GM19455 (cell line): ENCODE measurements around the gene SLCO6A1.
"Not testable (repeated sequence)": the region's sequence is repeated elsewhere in the genome, so short reads cannot be mapped to it uniquely, and the experiment has no call there.

Source experiments
- ATAC-seq: cut with Tn5 transposase; IDR thresholded peaks from one replicate; pipeline ENCODE4 v1.9.1; 2021; ENCODE audit not compliant: unreplicated experiment

The SLCO6A1 gene

GRCh38 chr5:102498271-102499034 lies at the start of gene SLCO6A1:
SLCO6A1 (minus strand) TSS chr5:102499001; CDS start chr5:102498844, 157 bp downstream.
- no peak for ATAC-seq

DNA sequence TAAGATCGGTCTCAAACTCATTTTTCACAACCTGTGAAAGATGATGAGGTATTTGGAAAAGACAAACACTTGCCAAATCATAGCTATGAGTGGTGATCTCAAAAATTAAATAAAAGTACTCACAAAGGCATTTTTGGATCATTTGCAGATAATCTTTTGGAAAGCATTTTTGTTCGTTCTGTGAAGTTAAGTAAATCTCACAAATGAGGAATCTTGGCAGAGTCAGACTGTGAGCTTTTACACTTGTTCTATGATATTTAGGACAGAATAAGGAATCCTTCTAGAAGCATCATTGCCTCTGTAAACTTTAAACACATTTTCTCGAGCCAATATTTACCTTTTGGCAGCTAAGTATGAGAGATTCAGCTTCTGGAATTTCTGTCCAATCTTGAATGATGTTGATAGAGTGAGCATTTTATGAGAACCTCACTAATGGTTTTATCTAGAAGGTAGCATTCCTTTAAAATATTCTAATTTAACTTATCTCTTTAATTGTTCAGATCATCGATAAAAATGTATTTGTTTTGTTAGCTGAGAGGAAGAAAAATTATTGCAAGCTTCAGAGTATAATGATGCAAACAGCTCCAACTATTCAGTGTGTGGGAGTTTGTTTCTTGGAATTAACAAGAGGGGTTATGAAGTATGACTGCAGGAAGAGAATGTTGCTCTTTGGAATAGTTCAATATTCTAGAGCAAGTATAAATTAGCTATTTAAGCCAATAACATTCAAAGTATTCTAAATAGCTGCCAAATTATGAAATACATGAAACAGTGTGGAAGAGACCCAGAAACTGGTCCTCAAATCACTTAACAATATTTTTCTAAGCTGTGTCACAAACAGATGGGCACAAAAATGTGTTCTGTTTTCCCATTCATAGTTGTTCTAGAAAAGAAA lies 48.6 kb upstream of the SLCO6A1 start:
- no peak for ATAC-seq

DNA sequence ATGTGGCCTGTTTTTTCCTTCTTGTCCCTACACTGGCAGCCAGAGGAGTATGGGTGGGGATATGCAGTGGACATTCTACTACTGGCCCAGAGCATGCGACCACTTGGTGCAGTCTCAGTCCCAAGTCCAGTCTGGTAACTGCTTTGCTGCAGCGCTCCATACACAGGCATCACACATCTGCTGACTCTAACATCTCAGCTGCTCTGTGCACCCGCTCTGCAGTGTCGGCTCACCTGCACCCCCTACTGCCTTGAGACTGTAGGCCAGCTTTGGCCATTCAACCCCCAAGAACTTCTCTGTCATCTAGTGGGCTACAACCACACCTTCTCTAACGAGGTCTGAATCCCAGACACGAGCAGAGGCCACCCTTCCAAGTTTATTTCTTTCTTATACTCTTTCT lies 46.4 kb upstream of the SLCO6A1 start:
- ATAC-seq = peak; percentile 56

GRCh38 chr5:102542057-102542456 lies 43.3 kb upstream of the SLCO6A1 start:
- ATAC-seq = no peak

- ATAC-seq = no peak
Observed at GRCh38 chr5:102539996-102540728, 41.4 kb upstream of the SLCO6A1 start.

DNA sequence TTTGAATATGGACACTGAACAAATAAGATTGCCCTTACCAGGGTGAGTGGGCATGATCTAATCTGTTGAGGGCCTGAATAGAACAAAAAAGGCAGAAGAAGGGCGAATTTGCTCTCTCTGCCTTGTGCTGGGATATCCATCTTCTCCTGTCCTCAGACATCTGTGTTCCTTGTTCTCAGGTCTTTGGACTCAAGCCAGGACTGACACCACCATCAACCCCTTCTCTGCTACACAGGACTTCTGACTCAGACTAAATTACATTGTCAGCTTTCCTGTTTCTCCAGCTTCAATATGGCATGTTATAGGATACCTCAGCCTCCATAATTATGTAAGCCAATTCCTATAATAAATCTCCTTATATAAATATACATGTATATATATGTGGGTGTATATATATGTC lies 40.8 kb upstream of the SLCO6A1 start:
- no peak for ATAC-seq

DNA sequence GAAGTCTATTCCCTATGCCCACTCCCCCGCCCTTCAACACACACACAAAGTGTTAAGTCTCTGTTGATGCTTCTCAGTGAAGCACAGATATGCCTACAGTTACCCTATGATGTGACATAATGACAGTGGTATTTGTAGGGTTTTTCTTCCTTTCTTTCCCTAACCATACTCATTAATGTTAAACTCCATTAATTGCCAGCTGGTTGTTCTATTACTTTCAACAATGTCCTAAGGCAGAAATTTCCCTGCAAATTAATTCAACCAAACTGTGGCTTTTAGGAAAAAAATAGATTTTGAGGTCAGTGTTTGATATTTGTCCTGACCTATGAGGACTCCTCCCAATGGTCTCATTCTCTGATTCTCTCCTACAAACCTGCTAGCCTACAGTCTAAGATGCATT lies 38.2 kb upstream of the SLCO6A1 start:
- ATAC-seq = no peak

GRCh38 chr5:102536323-102536928 lies 37.6 kb upstream of the SLCO6A1 start:
- no peak for ATAC-seq

DNA sequence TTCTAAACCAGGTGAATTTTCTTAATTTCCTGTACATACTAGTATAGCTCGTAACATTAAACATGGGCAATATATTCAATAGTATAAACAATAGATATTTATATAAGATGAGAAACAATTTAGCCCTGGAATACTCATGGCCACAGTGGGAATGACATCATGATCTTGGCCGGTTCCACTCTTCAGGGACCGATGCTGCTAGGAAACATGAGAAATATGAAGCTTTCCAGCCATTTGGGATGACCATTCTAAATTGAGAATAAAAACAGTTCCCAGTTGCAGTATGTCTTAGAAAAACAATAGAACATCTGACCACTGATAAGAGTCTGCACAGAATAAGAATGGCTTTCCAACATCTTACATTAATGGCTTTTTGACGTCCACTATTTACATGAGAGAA lies 33.3 kb upstream of the SLCO6A1 start:
- ATAC-seq = no peak

DNA sequence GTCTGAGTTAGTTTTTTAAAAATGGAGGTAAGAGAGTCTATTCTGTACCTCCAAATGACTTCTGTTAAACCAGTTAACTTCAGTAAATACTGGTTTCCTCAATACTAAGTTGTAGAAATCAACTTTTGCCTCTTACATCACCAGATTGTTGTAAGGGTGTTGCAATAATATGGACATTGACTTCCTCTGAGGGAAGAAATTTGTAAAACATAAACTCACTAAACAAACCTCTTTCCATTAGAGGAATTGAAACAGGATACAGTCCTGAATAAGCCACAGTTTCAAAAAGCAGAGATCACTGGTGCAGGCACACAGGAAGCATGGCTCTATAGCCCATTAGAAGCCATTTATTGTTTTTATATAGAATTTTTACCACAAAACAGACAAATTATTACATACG lies 32.7 kb upstream of the SLCO6A1 start:
- peak; percentile 63 for ATAC-seq

DNA sequence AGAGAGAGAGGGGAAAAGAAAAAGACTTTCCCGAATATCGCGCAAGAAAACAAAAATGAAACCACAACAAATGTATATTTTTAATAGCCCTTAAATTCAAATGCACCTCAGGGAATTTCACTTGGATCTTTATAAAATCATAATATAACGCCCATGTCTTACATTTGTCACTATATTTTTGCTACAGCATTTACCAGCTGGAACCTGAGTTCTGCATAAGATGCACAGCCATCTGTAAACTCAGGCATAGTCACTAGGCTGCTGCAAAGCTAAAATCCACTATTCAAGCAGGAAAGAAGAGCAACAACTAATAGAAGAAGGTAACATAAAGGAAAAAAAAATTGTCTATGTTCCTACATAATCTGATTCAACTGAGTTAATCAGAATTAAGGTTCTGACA lies 30.6 kb upstream of the SLCO6A1 start:
- no peak for ATAC-seq

GRCh38 chr5:102529031-102529430 lies 30.2 kb upstream of the SLCO6A1 start:
- ATAC-seq = no peak

DNA sequence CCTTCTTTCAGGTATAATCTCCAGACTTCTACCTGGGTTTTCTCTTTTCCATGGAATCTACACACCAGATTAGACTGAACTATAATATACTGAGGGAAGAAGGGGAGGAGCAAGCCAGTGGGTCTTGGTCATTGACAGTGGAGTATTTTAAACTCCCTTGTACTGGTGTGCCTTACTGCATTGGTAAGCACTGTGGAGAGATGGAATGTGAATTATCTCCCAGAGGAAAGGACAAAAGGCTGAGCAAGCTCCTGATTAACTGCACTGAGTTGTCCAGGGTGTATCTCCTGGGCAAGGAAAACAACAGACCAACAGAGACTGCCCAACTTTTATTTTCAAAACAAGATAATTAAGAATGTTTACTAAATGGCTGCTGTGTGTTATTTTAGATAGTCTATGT lies 29.8 kb upstream of the SLCO6A1 start:
- ATAC-seq = no peak

DNA sequence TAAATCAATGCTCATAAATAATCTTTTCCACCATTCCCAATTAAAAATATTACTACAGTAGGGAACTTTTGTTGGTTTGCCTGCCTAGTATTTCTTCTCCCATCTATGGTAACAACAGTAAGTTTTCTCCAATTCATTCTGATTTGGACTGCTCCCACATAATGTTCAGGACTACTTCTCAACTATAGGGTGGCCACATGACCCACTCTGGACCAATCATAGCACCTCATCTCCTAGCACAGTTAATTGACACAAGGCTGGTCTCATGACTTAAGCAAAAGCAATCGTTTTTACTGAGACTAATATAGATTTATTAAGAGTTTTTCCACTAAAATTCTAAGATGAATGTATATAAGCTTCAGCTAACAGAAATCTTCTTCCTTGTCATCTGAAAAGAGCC lies 28.7 kb upstream of the SLCO6A1 start:
- ATAC-seq = no peak

DNA sequence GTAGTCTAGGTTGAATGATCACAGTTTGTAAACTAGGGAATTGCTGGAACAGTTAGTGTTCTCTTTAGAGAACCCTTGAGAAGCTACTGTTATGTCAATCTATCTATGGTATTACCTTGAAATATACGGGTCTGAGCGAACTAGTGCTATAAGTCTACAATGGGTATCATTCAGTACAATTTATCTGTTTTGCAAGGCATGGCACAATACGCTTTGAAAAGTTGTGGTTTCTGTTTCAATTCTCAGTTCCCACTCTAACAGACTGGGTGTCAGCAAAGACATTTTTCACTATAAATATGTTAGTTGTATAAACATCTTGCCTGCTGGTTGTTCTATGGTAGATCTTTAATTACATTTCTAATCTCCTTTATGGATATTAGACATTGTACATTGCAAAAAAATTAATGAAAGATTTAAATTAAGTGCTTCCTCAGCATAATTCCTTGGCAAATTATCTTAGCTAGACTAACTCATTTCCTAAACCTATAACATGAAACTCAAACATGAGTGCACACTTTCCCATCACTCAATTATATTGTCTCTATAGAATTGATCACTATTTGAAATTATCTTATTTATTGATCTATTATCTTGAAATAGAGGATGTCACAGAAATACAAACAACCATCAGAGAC lies 24.9 kb upstream of the SLCO6A1 start:
- ATAC-seq = peak; percentile 99

DNA sequence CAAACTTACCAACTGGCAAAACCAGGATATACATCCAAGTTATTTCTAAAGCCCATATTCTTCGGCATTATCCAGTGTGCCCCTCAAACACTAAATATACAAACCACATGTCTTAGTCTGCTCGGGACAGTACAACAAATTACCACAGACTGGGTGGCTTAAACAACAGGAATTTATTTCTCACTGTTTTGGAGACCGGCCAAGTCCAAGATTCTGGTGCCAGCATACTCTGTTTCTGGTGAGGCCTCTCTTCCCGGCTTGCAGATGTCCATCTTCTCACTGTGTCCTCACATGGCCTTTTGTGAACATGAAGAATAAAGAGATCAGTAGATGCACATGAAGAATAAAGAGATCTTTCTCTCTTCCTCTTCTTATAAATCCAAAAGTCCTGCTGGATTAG lies 12.9 kb upstream of the SLCO6A1 start:
- no peak for ATAC-seq

- ATAC-seq = not testable (repeated sequence)
Observed at GRCh38 chr5:102491261-102491914, 7.4 kb downstream of the SLCO6A1 start.

- ATAC-seq = no peak
Observed at GRCh38 chr5:102483736-102484135, 15.1 kb downstream of the SLCO6A1 start.

- ATAC-seq = no peak
Observed at GRCh38 chr5:102481054-102481715, 17.6 kb downstream of the SLCO6A1 start.

DNA sequence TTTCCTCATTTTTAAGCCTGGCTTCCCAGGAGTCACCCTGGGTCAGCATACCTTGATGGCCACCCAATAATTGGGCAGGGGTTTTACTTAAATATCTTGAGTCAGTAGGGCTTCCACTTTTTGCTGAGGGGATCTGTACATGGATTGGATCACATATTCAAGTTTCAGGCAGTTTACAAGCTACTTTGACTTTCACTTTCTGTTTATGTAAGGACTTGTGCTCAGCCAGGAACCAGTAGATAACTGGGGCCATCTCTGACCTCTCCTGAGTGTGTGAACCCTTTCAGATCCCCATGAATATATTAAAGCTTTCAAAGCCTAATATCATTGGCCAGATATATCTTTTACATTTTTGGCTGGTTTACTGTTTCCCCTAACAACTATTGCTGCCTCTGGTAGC lies 45.1 kb downstream of the SLCO6A1 start:
- ATAC-seq = peak; percentile 87
